Left lung (tissue), 10 donors: ENCODE data around the gene SH3TC2. TPM values are rescaled to one million over a fixed set of nuclear protein-coding genes. Genes with fewer than 3 reads are reported as not detected.

Experiments
- ATAC-seq: fragments of 200-7000 bp; cut with Tn5 transposase; one replicate; pipeline ENCODE4 v1.9.1; 2020; ENCODE audit warnings: moderate library complexity
- DNase-seq, 4 donors: peaks; one replicate each; pipeline ENCODE4 v3.0.0-alpha.2; 2013 to 2020
- H3K27ac ChIP-seq, 2 donors: fragments of 200-600 bp; sonication (generic) in 1 of 2; one replicate each; pipeline versions ENCODE4 v1.5.0 to v1.8.0; 2020 to 2021
- H3K27me3 ChIP-seq, 2 donors: fragments of 200-600 bp; sonication (generic) in 1 of 2; one replicate each; pipeline versions ENCODE4 v1.5.0 to v1.8.0; 2020 to 2021
- H3K36me3 ChIP-seq, 2 donors: fragments of 200-600 bp; sonication (generic) in 1 of 2; one replicate each; pipeline versions ENCODE4 v1.5.0 to v1.8.0; 2020 to 2021
- H3K4me1 ChIP-seq, 2 donors: fragments of 200-600 bp; one replicate each; pipeline ENCODE4 v1.8.0; 2021
- H3K4me3 ChIP-seq, 2 donors: fragments of 200-600 bp; sonication (generic) in 1 of 2; one replicate each; pipeline versions ENCODE4 v1.5.0 to v1.8.0; 2020 to 2021; ENCODE audit warnings: mild to moderate bottlenecking in 1 of 2
- H3K9me3 ChIP-seq, 2 donors: fragments of 200-600 bp; sonication (generic) in 1 of 2; one replicate each; pipeline versions ENCODE4 v1.5.0 to v1.8.0; 2020 to 2021
- intact Hi-C, 2 donors: fragments of 100-400 bp; cut with DNase I; formaldehyde crosslinking; loops; one replicate each; pipeline versions ENCODE4 v1.11.2 to v1.14.2; 2022
- polyA plus RNA-seq, 6 donors: library from polyadenylated mRNA; unstranded; fragments of 120-200 nt; gene quantifications; one replicate each; pipeline ENCODE4 v1.2.1, GENCODE V29; 2013; ENCODE audit not compliant: insufficient read length in 6 of 6
- total RNA-seq, 2 donors: library from RNA; stranded (reverse); fragmentation: NEBNext Ultra II Directional; extraction: Animal tissue kit (Norgen Biotek cat#: 25700); gene quantifications; one replicate each; pipeline ENCODE4 v1.2.1, GENCODE V29; 2021
- TF ChIP-seq, protein P1 (sequence below), 2 donors: fragments of 200-600 bp; sonication (generic) in 1 of 2; IDR thresholded peaks; one replicate each; pipeline versions ENCODE4 v1.5.0 to v1.8.0; 2021; ENCODE audit warnings: antibody characterized with exemption in 2 of 2
- donor health status: DM: no; HTN: yes; CAD: no.
- donor health status: DM: no; HTN: no; CAD: no.

Gene SH3TC2
- total and polyA plus RNA-seq, 8 donors, result 1.0 to 2.5 (median 2.1) TPM

DNA sequence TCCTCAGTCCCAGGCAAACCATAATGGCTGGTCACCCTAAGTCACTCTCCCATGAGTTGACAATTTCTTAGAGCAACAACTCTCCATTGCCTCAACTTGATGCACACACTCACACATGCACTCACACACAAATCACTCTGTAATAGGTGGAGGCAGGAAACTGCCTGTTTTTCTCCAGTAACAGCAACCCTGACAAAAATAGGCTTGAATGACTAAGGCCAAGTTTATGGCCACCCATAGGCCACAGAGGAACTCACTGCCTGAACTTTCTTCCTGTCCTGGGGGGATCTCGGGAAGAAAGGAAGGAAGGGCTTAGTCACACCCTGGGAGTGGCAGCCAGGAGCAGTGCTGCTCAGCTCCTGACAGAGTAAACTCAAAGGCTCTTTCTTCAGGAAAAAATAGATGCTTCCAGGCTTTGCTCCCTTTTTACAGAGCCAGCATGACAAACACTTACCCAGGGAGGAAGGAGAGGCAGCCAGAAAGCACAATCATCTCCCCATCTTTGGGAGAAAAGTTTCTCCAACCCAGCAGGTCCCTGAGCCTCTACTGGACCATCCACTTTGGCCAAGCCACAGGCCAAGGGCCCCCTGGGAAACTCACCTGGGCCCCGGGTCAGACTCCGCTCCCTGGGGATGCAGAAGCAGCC, 368 bp downstream of the SH3TC2 start:
- ATAC-seq, result peak; percentile 85

DNA sequence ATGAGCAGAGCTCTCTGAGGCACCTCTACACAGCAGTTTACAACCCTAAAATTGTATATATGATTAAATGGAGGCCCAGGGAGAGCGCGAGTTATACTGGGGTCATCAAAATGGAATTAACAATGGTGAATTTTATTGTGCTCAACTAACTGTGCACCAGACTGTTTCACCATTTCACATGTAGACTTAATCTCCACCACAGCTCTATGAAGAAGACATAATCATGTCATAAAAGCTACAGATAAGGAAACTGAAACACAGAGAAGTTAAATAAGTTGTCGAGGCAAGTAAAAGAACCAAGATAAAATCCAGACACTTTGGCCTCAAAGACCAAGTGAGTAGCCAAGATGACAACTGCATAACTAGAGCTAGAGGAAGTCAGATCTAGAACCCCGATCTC, 1.5 kb downstream of the SH3TC2 start:
- intact Hi-C loops, result no loop called here
- H3K4me1 ChIP-seq, result peaks cover 0 to 21% of the 10 kb centered on the region in 2 donors
- H3K4me3 ChIP-seq, result no peak overlapping the region
- no peak for DNase-seq
- TF ChIP-seq, protein P1, sequence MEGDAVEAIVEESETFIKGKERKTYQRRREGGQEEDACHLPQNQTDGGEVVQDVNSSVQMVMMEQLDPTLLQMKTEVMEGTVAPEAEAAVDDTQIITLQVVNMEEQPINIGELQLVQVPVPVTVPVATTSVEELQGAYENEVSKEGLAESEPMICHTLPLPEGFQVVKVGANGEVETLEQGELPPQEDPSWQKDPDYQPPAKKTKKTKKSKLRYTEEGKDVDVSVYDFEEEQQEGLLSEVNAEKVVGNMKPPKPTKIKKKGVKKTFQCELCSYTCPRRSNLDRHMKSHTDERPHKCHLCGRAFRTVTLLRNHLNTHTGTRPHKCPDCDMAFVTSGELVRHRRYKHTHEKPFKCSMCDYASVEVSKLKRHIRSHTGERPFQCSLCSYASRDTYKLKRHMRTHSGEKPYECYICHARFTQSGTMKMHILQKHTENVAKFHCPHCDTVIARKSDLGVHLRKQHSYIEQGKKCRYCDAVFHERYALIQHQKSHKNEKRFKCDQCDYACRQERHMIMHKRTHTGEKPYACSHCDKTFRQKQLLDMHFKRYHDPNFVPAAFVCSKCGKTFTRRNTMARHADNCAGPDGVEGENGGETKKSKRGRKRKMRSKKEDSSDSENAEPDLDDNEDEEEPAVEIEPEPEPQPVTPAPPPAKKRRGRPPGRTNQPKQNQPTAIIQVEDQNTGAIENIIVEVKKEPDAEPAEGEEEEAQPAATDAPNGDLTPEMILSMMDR (IDR thresholded peaks at IDR 0.05), result no peak
- H3K27ac ChIP-seq, result peak overlapping the region in 1 of 2 donors; percentile 70
- ATAC-seq, result no peak
- no peaks in the 10 kb centered on the region for H3K36me3 ChIP-seq
- H3K9me3 ChIP-seq, result peaks cover 0 to 6% of the 10 kb centered on the region in 2 donors
- no peaks in the 10 kb centered on the region for H3K27me3 ChIP-seq

More for the DNA sequence above, 368 bp downstream of the SH3TC2 start:
- DNase-seq, result peak in 1 of 4 donors; percentile 35
- intact Hi-C loops, result no loop called here
- Histone ChIP-seq H3K9me3 (peaks cover 0 to 6% of the 10 kb centered on the region in 2 donors), H3K27ac (peak overlapping the region; percentile 65 to 70), H3K4me1 (peaks cover 0 to 21% of the 10 kb centered on the region in 2 donors), H3K36me3 (no peaks in the 10 kb centered on the region), H3K4me3 (no peak overlapping the region), H3K27me3 (no peaks in the 10 kb centered on the region)
- TF ChIP-seq, protein P1 (IDR thresholded peaks at IDR 0.05), result no peak

DNA sequence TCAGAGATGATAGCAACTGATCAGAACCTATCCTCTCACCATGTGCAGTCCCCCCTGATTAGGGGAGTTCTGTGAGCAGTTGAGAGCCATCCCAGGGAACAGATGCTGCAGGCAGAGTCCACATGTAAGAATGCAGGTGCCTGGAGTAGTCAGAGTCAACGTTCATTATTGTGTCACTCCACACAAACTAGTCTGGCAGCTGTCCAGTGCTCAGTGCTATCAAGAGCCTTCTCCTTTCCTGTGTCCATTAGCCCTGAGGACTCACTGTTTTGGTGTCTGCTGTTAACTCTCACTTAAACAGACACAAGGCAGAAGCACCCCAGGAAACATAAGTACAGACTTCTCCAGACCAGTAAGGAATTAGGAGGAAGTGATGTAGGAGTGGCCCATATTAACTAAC, 2.5 kb downstream of the SH3TC2 start:
- no peak overlapping the region for H3K27ac ChIP-seq
- peak; percentile 18 for ATAC-seq
- TF ChIP-seq, protein P1 (IDR thresholded peaks at IDR 0.05), result no peak
- no peaks in the 10 kb centered on the region for H3K36me3 ChIP-seq
- intact Hi-C loops, result no loop called here
- peaks cover 0 to 6% of the 10 kb centered on the region in 2 donors for H3K9me3 ChIP-seq
- H3K27me3 ChIP-seq, result no peaks in the 10 kb centered on the region
- no peak for DNase-seq
- no peak overlapping the region for H3K4me3 ChIP-seq
- peaks cover 0 to 21% of the 10 kb centered on the region in 2 donors for H3K4me1 ChIP-seq

DNA sequence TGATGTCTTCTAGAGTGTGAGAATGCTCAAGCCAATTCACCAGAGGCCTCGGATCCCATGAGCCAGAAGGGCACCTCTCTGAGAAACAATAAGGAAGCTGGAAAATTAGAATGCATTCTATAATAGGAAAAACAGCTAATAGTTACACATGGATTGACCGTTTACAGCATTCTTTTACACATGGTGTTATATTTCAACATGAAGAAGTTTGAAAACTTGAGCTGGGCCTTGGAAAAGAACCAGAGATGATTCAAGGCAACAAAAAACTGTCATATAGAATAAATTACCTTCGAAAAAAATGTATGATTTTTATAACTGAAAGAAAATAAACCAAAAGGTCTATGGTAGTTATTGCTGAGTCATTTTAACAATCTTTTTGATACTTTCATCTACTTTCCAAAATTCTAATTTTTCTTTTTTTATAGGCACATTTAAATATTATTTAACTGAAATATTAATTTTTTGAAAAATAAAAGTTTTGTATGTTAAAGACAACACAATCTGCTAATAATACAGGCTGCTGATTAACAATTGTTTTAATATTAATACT, 6.2 kb downstream of the SH3TC2 start:
- DNase-seq (no peak), ATAC-seq (no peak)
- Histone ChIP-seq H3K4me3 (no peak overlapping the region), H3K27ac (no peak overlapping the region), H3K9me3 (peaks cover 0 to 6% of the 10 kb centered on the region in 2 donors), H3K27me3 (no peaks in the 10 kb centered on the region), H3K36me3 (no peaks in the 10 kb centered on the region), H3K4me1 (peaks cover 0 to 4% of the 10 kb centered on the region in 2 donors)
- TF ChIP-seq, protein P1 (IDR thresholded peaks at IDR 0.05), result no peak
- intact Hi-C loops, result no loop called here

DNA sequence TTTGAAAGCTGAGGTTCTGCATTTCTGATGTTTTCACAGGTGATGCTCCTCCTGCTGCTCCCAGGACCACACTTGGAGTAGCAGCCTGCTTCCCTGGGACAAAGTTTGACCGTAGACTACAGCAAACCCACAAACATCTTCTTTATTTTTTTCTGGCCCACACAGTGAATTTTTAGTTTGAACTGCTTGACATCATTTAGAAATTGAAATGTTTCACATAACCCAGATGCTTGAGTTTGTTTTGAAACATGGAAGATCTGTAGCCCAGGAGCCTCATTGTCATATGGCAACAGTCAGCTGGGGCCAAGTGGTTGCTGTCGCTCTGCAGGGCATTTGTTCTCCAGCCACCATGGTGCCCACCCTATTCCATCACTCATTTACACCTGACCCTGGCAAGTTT, 8.4 kb downstream of the SH3TC2 start:
- ATAC-seq, result no peak
- Histone ChIP-seq H3K36me3 (no peaks in the 10 kb centered on the region), H3K27ac (no peak overlapping the region), H3K27me3 (no peaks in the 10 kb centered on the region), H3K4me1 (no peaks in the 10 kb centered on the region), H3K4me3 (no peak overlapping the region), H3K9me3 (peaks cover 0 to 6% of the 10 kb centered on the region in 2 donors)
- intact Hi-C loops, result no loop called here
- DNase-seq, result no peak
- TF ChIP-seq, protein P1 (IDR thresholded peaks at IDR 0.05), result no peak
